ENCODE results near the gene SHISA5. TPM values are rescaled to one million over a fixed set of nuclear protein-coding genes. Genes with fewer than 3 reads are reported as not detected.

SHISA5 gene
- total RNA-seq, 1 donor from 2014 or later, result 283 TPM

DNA sequence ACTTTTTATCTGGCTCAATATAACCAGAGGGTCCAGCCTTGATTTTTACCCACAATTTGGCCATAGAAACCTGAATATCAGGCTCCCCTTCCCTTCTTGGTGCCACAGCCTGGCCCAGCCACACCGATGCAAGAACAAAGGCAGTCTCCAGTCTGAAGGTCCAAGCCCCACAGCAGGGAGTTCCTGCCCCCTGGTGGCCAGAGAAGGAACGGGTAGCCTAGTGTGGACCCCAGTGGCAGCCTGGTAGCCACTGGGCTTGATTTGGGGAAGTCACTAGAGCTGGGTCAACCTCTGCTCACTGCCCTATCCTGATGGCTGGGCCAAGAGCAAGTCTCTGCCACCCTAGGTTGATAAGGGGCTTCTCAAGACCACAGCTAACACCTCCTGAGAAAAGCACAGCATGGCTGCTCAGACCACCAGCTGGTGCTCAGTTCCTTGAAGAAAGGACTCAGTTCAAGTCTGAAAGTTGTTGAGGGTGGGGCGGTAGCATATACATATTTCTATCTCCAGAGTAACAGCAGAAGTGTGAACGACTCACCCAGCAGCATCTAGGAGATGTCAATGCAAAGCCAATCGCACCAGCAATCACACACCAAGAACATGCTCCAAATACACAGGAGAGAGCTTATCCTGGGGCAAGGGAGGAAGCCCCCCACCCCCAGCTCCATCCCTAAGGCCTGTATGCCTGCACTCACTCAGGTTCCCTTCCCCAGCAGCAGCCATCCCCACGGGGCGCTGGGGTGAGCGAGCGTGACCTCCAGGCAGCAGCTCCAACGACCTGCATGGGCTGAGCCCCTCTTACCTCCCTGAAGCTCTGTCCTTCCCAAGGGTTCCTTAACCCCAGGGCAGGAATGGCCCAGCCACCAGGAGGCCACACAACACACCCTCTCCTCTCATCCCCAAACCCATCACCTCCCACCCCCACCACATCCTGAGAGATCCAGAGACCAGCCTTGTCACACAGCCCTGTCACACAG lies 45.0 kb upstream of the SHISA5 start:
- TF ChIP-seq CTCF (IDR thresholded peaks at IDR 0.05; ENCODE audit: unreplicated experiment), result peak; percentile 90
- H3K9me3 Mint-ChIP-seq (ENCODE audit: unreplicated experiment), result no peaks in the 10 kb centered on the region
- no peaks in the 10 kb centered on the region for H3K36me3 Mint-ChIP-seq (ENCODE audit: low read depth, unreplicated experiment)
- peaks cover 2% of the 10 kb centered on the region for H3K27me3 Mint-ChIP-seq (ENCODE audit: unreplicated experiment)
- DNase-seq (ENCODE audit: low spot score), result peak; percentile 93
- H3K4me3 Mint-ChIP-seq (ENCODE audit: unreplicated experiment), result no peak overlapping the region
- H3K4me1 Mint-ChIP-seq (ENCODE audit: unreplicated experiment), result peaks cover 7% of the 10 kb centered on the region
- peak overlapping the region; percentile 72 for H3K27ac Mint-ChIP-seq (ENCODE audit: unreplicated experiment)

GRCh38 chr3:48548126-48548525 lies 44.2 kb upstream of the SHISA5 start:
- H3K36me3 Mint-ChIP-seq (ENCODE audit: low read depth, unreplicated experiment), result no peaks in the 10 kb centered on the region
- H3K4me3 Mint-ChIP-seq (ENCODE audit: unreplicated experiment), result no peak overlapping the region
- no peak for DNase-seq (ENCODE audit: low spot score)
- no peak for TF ChIP-seq CTCF (IDR thresholded peaks at IDR 0.05; ENCODE audit: unreplicated experiment)
- H3K9me3 Mint-ChIP-seq (ENCODE audit: unreplicated experiment), result no peaks in the 10 kb centered on the region
- peak overlapping the region; percentile 52 for H3K27ac Mint-ChIP-seq (ENCODE audit: unreplicated experiment)
- H3K4me1 Mint-ChIP-seq (ENCODE audit: unreplicated experiment), result peaks cover 7% of the 10 kb centered on the region
- H3K27me3 Mint-ChIP-seq (ENCODE audit: unreplicated experiment), result peaks cover 2% of the 10 kb centered on the region

DNA sequence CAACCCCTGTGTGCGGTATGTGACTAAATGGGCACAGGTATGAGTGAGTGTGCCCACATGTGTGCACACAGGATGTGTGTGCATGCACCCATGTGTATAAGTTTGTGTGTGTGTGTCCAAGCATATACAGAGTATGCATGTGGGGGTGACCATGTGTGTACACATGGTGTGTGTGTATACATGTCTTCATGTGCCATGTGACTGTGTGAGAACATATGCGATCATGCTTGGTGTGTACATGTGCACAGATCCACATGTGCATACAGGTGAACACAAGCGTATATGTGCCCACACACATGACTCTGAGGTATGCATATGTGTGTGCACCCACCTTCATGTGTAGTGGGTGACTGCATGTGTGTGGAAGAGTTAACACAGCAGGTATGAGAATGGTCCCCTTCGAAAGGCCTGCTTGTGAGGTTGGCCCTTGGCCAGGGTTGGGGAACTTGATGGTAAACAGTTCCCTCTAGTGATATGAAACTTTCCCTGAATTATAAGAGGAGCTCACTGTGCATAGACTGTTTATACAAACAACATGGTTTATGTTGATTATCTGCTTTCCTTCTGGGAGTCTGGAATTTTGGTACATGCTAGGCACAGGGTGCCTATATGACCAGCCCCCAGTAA lies 42.3 kb upstream of the SHISA5 start:
- H3K27me3 Mint-ChIP-seq (ENCODE audit: unreplicated experiment), result peaks cover 2% of the 10 kb centered on the region
- TF ChIP-seq CTCF (IDR thresholded peaks at IDR 0.05; ENCODE audit: unreplicated experiment), result no peak
- no peak for DNase-seq (ENCODE audit: low spot score)
- H3K27ac Mint-ChIP-seq (ENCODE audit: unreplicated experiment), result no peak overlapping the region
- H3K9me3 Mint-ChIP-seq (ENCODE audit: unreplicated experiment), result no peaks in the 10 kb centered on the region
- peaks cover 3% of the 10 kb centered on the region for H3K36me3 Mint-ChIP-seq (ENCODE audit: low read depth, unreplicated experiment)
- no peaks in the 10 kb centered on the region for H3K4me1 Mint-ChIP-seq (ENCODE audit: unreplicated experiment)
- no peak overlapping the region for H3K4me3 Mint-ChIP-seq (ENCODE audit: unreplicated experiment)

DNA sequence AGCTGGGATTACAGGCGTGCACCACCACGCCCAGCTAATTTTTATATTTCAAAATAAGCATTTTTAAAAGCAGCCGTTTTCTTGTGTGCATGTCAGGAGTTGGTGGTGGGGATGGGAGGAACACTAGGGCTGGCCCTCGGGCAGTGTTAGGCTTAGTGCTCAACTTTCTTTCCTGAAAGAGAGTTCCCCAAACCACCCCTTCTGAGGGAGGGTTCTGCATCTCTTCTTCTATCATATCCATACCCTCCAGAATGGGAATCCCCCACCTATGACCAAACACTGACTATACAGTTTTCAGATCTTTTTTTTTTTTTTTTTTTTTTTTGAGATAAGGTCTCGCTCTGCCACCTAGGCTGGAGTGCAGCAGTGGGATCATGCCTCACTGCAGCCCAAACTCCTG lies 40.2 kb upstream of the SHISA5 start:
- Mint-ChIP-seq H3K27me3 (ENCODE audit: unreplicated experiment) (no peaks in the 10 kb centered on the region), H3K36me3 (ENCODE audit: low read depth, unreplicated experiment) (peaks cover 8% of the 10 kb centered on the region), H3K4me3 (ENCODE audit: unreplicated experiment) (no peak overlapping the region)

More for the DNA sequence above, 40.2 kb upstream of the SHISA5 start:
- Mint-ChIP-seq H3K27ac (ENCODE audit: unreplicated experiment) (no peak overlapping the region), H3K9me3 (ENCODE audit: unreplicated experiment) (no peaks in the 10 kb centered on the region), H3K4me1 (ENCODE audit: unreplicated experiment) (no peaks in the 10 kb centered on the region)
- DNase-seq (ENCODE audit: low spot score), result no peak
- TF ChIP-seq CTCF (IDR thresholded peaks at IDR 0.05; ENCODE audit: unreplicated experiment), result no peak

Data from endothelial cell (in vitro differentiated cells).